Bronchial epithelial cell (primary cell): ENCODE data around the gene RBX1. TPM values are rescaled to one million over a fixed set of nuclear protein-coding genes. Genes with fewer than 3 reads are reported as not detected.
A peak's percentile ranks its signal among the peaks of the same experiment; 100 is the strongest.
"Not testable (repeated sequence)": the region's sequence is repeated elsewhere in the genome, so short reads cannot be mapped to it uniquely, and the experiment has no call there.

ENCODE experiments used
- DNase-seq: peaks from one replicate; pipeline ENCODE4 v3.0.0-alpha.2; 2010; ENCODE audit warnings: low read depth
- FAIRE-seq: peaks from 2 replicates; lab custom pipeline; 2011; peaks lifted over from hg19 to GRCh38; lab: Jason Lieb, UNC
- H3K27me3 ChIP-seq: 2 replicates; pipeline ENCODE4 v1.5.1; 2011; ENCODE audit warnings: low read length; ENCODE audit not compliant: control insufficient read depth, insufficient read depth
- H3K36me3 ChIP-seq: 2 replicates; pipeline ENCODE4 v1.5.1; 2011; ENCODE audit warnings: low read length; ENCODE audit not compliant: control insufficient read depth, insufficient read depth
- H3K4me3 ChIP-seq: 2 replicates; pipeline ENCODE4 v1.5.1; 2011; ENCODE audit warnings: mild to moderate bottlenecking, low read depth, low read length, control low read depth
- total RNA-seq: library from RNA; depleted of rRNA; stranded (reverse); fragments of >200 nt; gene quantifications from 2 replicates; pipeline ENCODE4 v1.2.1, GENCODE V29; 2014
- TF ChIP-seq, protein P1 (sequence below): IDR thresholded peaks from 2 replicates; pipeline ENCODE4 v1.5.1; 2011; ENCODE audit warnings: mild to moderate bottlenecking, moderate library complexity, low read length, control low read depth, inconsistent platforms; ENCODE audit not compliant: insufficient read depth, severe bottlenecking

The RBX1 gene
- total RNA-seq, 1 donor from 2014 or later: 35.8 TPM

DNA sequence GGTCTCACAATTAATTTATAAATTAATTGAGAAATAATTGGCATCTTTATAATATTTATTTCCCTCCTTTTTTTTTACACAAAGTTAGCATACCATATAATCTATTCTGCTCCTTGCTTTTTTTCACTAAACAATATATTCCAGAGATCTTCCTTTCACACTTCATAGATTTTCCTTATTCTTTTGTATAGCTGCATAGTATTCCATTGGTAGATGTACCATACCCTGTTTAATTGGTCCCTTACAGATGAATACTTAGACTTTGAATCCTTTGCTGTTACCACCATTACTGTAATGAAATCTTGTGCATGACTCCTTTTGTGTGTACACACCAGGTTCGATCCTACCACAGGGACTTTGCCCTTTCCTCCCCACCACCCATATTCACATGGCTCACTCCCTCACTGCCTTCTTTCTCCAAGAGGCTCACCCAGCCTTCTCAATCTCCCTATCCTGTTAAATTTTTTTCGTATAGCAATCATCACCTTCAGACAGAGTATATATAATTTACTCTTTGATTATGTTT is 48.9 kb downstream of the RBX1 start:
- H3K4me3 ChIP-seq: no peak overlapping the region
- TF ChIP-seq, protein P1, sequence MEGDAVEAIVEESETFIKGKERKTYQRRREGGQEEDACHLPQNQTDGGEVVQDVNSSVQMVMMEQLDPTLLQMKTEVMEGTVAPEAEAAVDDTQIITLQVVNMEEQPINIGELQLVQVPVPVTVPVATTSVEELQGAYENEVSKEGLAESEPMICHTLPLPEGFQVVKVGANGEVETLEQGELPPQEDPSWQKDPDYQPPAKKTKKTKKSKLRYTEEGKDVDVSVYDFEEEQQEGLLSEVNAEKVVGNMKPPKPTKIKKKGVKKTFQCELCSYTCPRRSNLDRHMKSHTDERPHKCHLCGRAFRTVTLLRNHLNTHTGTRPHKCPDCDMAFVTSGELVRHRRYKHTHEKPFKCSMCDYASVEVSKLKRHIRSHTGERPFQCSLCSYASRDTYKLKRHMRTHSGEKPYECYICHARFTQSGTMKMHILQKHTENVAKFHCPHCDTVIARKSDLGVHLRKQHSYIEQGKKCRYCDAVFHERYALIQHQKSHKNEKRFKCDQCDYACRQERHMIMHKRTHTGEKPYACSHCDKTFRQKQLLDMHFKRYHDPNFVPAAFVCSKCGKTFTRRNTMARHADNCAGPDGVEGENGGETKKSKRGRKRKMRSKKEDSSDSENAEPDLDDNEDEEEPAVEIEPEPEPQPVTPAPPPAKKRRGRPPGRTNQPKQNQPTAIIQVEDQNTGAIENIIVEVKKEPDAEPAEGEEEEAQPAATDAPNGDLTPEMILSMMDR: no peak
- H3K27me3 ChIP-seq: no peaks in the 10 kb centered on the region
- no peaks in the 10 kb centered on the region for H3K36me3 ChIP-seq
- DNase-seq: no peak
- no peak for FAIRE-seq

GRCh38 chr22:41000941-41001721 is 50.0 kb downstream of the RBX1 start:
- DNase-seq: no peak
- Histone ChIP-seq H3K36me3 (no peaks in the 10 kb centered on the region), H3K4me3 (no peak overlapping the region), H3K27me3 (no peaks in the 10 kb centered on the region)
- TF ChIP-seq, protein P1: no peak
- no peak for FAIRE-seq

- FAIRE-seq (no peak), DNase-seq (peak; percentile 68)
- no peaks in the 10 kb centered on the region for H3K27me3 ChIP-seq
- H3K36me3 ChIP-seq: no peaks in the 10 kb centered on the region
- H3K4me3 ChIP-seq: no peak overlapping the region
- TF ChIP-seq, protein P1: no peak
Measured at GRCh38 chr22:41001722-41002122, 50.5 kb downstream of the RBX1 start.

- not testable (repeated sequence) for FAIRE-seq, H3K4me3 ChIP-seq, H3K27me3 ChIP-seq, H3K36me3 ChIP-seq, DNase-seq
Measured at GRCh38 chr22:41002386-41002785, 51.2 kb downstream of the RBX1 start.

DNA sequence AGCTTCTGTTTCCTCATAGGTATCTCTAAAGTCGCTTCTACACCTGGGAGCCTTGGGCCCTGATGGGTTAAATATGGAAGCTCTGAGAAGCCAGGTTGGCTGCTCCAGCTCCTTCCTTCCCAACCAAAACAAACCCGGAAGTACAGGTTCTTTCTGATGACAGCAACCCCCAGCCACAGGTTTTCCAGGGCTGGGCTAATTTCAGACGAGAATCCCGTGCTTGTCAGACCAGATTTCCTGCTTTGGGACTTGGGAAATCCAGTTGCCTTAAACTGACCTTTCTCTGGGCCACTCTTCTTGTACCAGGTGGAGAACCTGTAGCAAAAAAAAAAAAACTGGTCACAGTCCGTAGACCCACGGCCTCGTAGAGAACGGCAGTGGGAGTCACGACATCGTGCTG is 51.9 kb downstream of the RBX1 start:
- no peaks in the 10 kb centered on the region for H3K27me3 ChIP-seq
- no peak overlapping the region for H3K4me3 ChIP-seq
- no peaks in the 10 kb centered on the region for H3K36me3 ChIP-seq
- no peak for FAIRE-seq
- TF ChIP-seq, protein P1: no peak
- peak; percentile 21 for DNase-seq

- H3K36me3 ChIP-seq: no peaks in the 10 kb centered on the region
- TF ChIP-seq, protein P1: no peak
- no peak overlapping the region for H3K4me3 ChIP-seq
- FAIRE-seq (no peak), DNase-seq (no peak)
- no peaks in the 10 kb centered on the region for H3K27me3 ChIP-seq
Measured at GRCh38 chr22:41003976-41004375, 52.8 kb downstream of the RBX1 start.
